ENCODE results near the gene CXCR5. TPM values are rescaled to one million over a fixed set of nuclear protein-coding genes. Genes with fewer than 3 reads are reported as not detected.

CXCR5 gene
- total RNA-seq, 2 donors from 2014 or later, result 0.05 to 0.19 TPM

DNA sequence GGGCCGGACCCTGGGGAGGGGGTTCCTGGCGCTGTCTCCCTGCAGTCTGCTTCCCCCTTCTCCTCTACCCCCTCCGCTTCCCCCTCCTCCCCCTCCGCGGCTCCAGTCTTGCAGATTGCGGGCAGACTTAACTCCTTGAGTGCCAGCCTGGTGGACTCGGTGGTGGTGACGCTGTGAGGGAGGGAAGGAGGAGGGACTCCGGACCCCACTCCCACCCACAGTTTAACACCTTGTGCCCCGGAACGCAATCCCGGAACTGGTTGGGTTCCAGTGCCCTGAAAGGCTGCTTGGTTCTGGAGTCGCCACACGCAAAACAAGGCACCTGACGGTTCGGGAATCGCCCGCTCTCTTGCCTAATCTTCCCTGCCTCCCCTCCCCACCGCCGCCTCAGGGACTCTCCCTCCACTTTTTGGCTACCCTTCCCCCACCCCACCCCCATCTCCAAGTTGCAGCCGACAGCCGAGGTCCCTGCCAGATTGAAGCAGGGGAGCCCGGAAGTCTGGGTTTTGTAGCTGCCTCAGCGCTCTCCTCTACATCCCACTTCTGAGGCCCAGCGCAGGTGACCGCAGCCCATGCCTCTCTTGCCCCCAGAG, 45.9 kb downstream of the CXCR5 start:
- TF ChIP-seq, protein P1, sequence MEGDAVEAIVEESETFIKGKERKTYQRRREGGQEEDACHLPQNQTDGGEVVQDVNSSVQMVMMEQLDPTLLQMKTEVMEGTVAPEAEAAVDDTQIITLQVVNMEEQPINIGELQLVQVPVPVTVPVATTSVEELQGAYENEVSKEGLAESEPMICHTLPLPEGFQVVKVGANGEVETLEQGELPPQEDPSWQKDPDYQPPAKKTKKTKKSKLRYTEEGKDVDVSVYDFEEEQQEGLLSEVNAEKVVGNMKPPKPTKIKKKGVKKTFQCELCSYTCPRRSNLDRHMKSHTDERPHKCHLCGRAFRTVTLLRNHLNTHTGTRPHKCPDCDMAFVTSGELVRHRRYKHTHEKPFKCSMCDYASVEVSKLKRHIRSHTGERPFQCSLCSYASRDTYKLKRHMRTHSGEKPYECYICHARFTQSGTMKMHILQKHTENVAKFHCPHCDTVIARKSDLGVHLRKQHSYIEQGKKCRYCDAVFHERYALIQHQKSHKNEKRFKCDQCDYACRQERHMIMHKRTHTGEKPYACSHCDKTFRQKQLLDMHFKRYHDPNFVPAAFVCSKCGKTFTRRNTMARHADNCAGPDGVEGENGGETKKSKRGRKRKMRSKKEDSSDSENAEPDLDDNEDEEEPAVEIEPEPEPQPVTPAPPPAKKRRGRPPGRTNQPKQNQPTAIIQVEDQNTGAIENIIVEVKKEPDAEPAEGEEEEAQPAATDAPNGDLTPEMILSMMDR (IDR thresholded peaks at IDR 0.05), result no peak

DNA sequence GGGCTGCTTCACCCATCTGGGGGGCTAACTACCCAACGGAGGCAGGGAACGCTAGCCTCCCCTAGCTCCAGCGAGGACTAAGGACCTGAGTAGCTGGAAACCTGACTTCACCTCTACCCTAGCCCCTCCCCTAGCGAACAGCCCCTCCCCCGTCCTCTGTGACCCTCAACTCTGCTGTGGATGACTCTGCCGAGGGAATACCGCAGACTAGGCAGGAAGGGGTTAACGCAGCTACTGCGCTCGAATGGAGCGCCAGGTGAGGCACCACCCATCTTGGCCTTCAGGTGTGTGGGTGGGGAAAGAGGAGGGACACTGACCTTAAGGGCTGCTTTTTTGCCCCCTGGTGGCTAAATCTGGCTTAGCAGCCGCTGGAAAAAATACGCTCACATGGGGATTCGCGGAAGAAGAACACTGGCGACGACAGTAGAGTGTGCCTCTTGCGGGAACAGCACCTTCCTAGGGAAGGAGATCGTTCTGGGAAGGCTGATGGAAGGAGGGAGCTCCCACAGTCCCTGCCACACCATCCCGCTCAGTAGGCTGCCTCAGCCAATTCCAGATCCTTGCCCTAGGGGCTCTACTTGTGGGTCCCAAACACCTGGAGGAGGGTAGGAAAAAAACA, 46.5 kb downstream of the CXCR5 start:
- Histone ChIP-seq H3K4me3 (peak overlapping the region; percentile 76), H3K36me3 (no peaks in the 10 kb centered on the region), H3K27ac (peak overlapping the region; percentile 100), H3K9me3 (no peaks in the 10 kb centered on the region), H3K4me1 (peaks cover 4% of the 10 kb centered on the region), H3K9ac (ENCODE audit: low read depth in 2 of 2, low read length in 2 of 2) (peak overlapping the region; percentile 70 to 91), H3K27me3 (no peaks in the 10 kb centered on the region)
- TF ChIP-seq, protein P1 (IDR thresholded peaks at IDR 0.05), result peak; percentile 97
- intact Hi-C loops (cut with DNase I), result loop anchor here (2.0 kb wide), 1 partner anchor 23 kb away; no protein-coding TSS in a partner anchor
- DNase-seq, result peak; percentile 98

More for the DNA sequence above, 45.9 kb downstream of the CXCR5 start:
- Histone ChIP-seq H3K27me3 (no peaks in the 10 kb centered on the region), H3K4me1 (peaks cover 4% of the 10 kb centered on the region), H3K36me3 (no peaks in the 10 kb centered on the region), H3K4me3 (peak overlapping the region; percentile 76), H3K27ac (peak overlapping the region; percentile 100), H3K9me3 (no peaks in the 10 kb centered on the region), H3K9ac (ENCODE audit: low read depth in 2 of 2, low read length in 2 of 2) (peak overlapping the region; percentile 70 to 91)
- DNase-seq, result peak; percentile 94
- intact Hi-C loops (cut with DNase I), result loop anchor here (2.0 to 5.0 kb wide), 2 partner anchors 23 to 168 kb away; a partner anchor contains a TSS

DNA sequence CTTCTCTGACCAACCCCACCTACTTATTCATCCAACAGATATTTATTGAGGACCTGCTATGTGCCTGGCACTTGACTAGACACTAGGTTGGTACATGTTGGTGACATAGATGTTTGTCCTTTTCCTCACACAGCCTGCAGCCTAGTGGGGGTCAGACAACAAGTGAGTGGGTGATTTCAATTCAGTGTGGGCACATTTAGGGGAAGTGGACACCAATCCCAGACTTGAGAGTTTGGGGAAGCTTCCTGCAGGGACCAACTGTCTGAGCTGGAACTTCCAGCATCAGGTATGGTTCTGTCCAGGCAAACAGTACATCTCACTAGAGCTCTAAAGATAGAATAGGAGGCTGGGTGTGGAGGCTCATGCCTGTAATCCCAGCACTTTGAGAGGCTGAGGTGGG, 47.9 kb downstream of the CXCR5 start:
- no peak overlapping the region for H3K9ac ChIP-seq (ENCODE audit: low read depth in 2 of 2, low read length in 2 of 2)
- H3K36me3 ChIP-seq, result no peaks in the 10 kb centered on the region
- H3K4me3 ChIP-seq, result no peak overlapping the region
- H3K4me1 ChIP-seq, result peaks cover 4% of the 10 kb centered on the region
- TF ChIP-seq, protein P1 (IDR thresholded peaks at IDR 0.05), result no peak
- intact Hi-C loops (cut with DNase I), result loop anchor here (2.0 kb wide), 1 partner anchor 25 kb away; no protein-coding TSS in a partner anchor
- no peaks in the 10 kb centered on the region for H3K27me3 ChIP-seq
- H3K9me3 ChIP-seq, result no peaks in the 10 kb centered on the region
- no peak overlapping the region for H3K27ac ChIP-seq
- no peak for DNase-seq

DNA sequence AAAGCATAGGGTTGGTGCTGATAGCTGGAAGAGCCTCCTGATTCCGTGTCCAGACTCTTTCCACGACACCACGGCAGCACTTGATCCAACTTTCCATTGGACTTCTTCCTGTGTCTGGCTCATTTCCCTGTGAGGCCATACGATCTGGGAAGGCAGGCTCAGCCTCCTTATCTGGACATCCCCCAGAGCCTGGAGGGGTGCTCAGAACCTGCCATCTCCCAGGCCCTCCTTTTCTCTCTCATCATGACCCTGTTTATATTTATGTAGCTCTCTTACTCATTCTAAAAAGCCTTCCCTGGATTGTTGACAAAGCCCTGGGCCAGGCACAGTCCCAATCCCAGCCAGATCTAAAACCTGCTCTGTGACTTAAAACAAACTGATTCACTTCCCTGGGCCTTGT, 49.8 kb downstream of the CXCR5 start:
- Histone ChIP-seq H3K9me3 (no peaks in the 10 kb centered on the region), H3K36me3 (no peaks in the 10 kb centered on the region), H3K4me3 (no peak overlapping the region), H3K4me1 (no peaks in the 10 kb centered on the region), H3K27ac (no peak overlapping the region), H3K9ac (ENCODE audit: low read depth in 2 of 2, low read length in 2 of 2) (no peak overlapping the region), H3K27me3 (no peaks in the 10 kb centered on the region)
- TF ChIP-seq, protein P1 (IDR thresholded peaks at IDR 0.05), result no peak
- intact Hi-C loops (cut with DNase I), result no loop called here
- no peak for DNase-seq

DNA sequence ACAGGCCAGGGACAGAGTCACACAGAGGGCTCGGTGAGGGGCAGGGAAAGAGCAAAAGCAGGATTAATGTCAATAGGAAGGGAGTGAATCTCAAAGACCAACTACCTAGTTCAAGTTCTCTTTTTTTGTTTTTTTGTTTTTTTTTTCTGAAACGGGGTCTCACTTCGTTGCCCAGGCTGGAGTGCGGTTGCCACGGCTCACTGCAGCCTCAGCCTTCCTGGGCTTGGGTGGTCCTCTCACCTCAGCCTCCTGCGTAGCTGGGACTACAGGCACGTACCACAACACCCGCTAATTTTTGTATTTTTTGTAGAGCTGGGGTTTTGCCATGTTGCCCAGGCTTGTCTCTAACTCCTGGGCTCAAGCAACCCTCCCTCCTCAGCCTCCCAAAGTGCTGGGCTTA, 51.7 kb downstream of the CXCR5 start:
- no peaks in the 10 kb centered on the region for H3K36me3 ChIP-seq
- H3K27me3 ChIP-seq, result no peaks in the 10 kb centered on the region
- DNase-seq, result no peak
- TF ChIP-seq, protein P1 (IDR thresholded peaks at IDR 0.05), result no peak
- no peak overlapping the region for H3K27ac ChIP-seq
- no peak overlapping the region for H3K9ac ChIP-seq (ENCODE audit: low read depth in 2 of 2, low read length in 2 of 2)
- no peaks in the 10 kb centered on the region for H3K4me1 ChIP-seq
- H3K9me3 ChIP-seq, result no peaks in the 10 kb centered on the region
- no peak overlapping the region for H3K4me3 ChIP-seq
- intact Hi-C loops (cut with DNase I), result no loop called here

All from colonic mucosa (tissue), 4 donors.